Common myeloid progenitor, CD34-positive (primary cell): Measurements from ENCODE around the gene CPA1.

ENCODE experiments used
- CTCF ChIA-PET: fragments of 350-600 bp; sonication (Branson Sonifier 250); formaldehyde crosslinking; loops from one replicate; lab custom pipeline; 2021; ENCODE audit warnings: antibody characterized with exemption; lab: Charles Lee
- POLR2A ChIA-PET: fragments of 350-600 bp; sonication (Branson Sonifier 250); formaldehyde crosslinking; loops from one replicate; lab custom pipeline; 2021; ENCODE audit warnings: antibody characterized with exemption; lab: Charles Lee
- DNase-seq, 3 donors: peaks; one replicate each; pipeline versions ENCODE4 v3.0.0 to v3.0.0-alpha.2; 2013
- H3K27ac ChIP-seq, 2 experiments: 1 replicate in 1 of 2; 2 replicates in 1 of 2; pipeline ENCODE4 v1.7.0; 2013; ENCODE audit warnings: inconsistent platforms in 2 of 2, low read length in 2 of 2, mild to moderate bottlenecking in 2 of 2, low read depth in 1 of 2, moderate library complexity in 1 of 2; ENCODE audit not compliant: severe bottlenecking in 2 of 2, insufficient read depth in 1 of 2, poor library complexity in 1 of 2
- H3K27me3 ChIP-seq, 5 experiments: replicated peaks in 2 of 5; 1 replicate in 3 of 5; 2 replicates in 2 of 5; pipeline versions ENCODE4 v1.6.1 to v1.7.0; 2013; ENCODE audit warnings: low read length in 4 of 5, mild to moderate bottlenecking in 2 of 5, moderate library complexity in 2 of 5, inconsistent platforms in 1 of 5; ENCODE audit not compliant: insufficient read depth in 5 of 5, control insufficient read depth in 4 of 5
- H3K36me3 ChIP-seq, 4 experiments: 1 replicate in 2 of 4; 2 replicates in 2 of 4; pipeline versions ENCODE4 v1.6.1 to v1.7.0; 2013; ENCODE audit warnings: low read length in 3 of 4, control low read depth in 1 of 4, mild to moderate bottlenecking in 1 of 4; ENCODE audit not compliant: control insufficient read depth in 4 of 4, insufficient read depth in 4 of 4
- H3K4me1 ChIP-seq, 4 experiments: 1 replicate in 3 of 4; 2 replicates in 1 of 4; pipeline versions ENCODE4 v1.6.1 to v1.7.1; 2013; ENCODE audit warnings: low read length in 3 of 4, mild to moderate bottlenecking in 3 of 4, control low read depth in 1 of 4, inconsistent platforms in 1 of 4, moderate library complexity in 1 of 4; ENCODE audit not compliant: control insufficient read depth in 4 of 4, insufficient read depth in 4 of 4; ENCODE audit errors: control extremely low read depth in 1 of 4
- H3K4me3 ChIP-seq, 7 experiments: 1 replicate in 4 of 7; 2 replicates in 3 of 7; pipeline versions ENCODE4 v1.5.1 to v1.7.0; 2013; ENCODE audit warnings: mild to moderate bottlenecking in 7 of 7, low read length in 6 of 7, moderate library complexity in 6 of 7, inconsistent platforms in 2 of 7, low read depth in 2 of 7, control low read depth in 1 of 7; ENCODE audit not compliant: insufficient read depth in 4 of 7, control insufficient read depth in 1 of 7; ENCODE audit errors: extremely low read depth in 1 of 7
- H3K9me3 ChIP-seq, 5 experiments: 1 replicate in 4 of 5; 2 replicates in 1 of 5; pipeline versions ENCODE4 v1.6.1 to v1.7.1; 2013; ENCODE audit warnings: low read length in 4 of 5, mild to moderate bottlenecking in 2 of 5, inconsistent platforms in 1 of 5, low read depth in 1 of 5, moderate library complexity in 1 of 5; ENCODE audit not compliant: control insufficient read depth in 4 of 5, insufficient read depth in 2 of 5; ENCODE audit errors: control extremely low read depth in 1 of 5
- WGBS: methylation state at CpG from one replicate; pipeline ENCODE4 v1.1.5; 2013; ENCODE audit not compliant: insufficient coverage; 5-methylcytosine and 5-hydroxymethylcytosine counted together

The CPA1 gene

GRCh38 chr7:130341882-130342281 is 38.4 kb upstream of the CPA1 start:
- DNase-seq: no peak
- Histone ChIP-seq H3K27ac (no peak overlapping the region), H3K27me3 (no peaks in the 10 kb centered on the region), H3K4me1 (no peaks in the 10 kb centered on the region), H3K36me3 (no peaks in the 10 kb centered on the region), H3K9me3 (peaks cover 0 to 2% (median 0%) of the 10 kb centered on the region in 5 experiments), H3K4me3 (no peak overlapping the region)
- POLR2A ChIA-PET: no interaction called here
- no CpG with 5 or more reads among the region's 4 CpGs for WGBS
- CTCF ChIA-PET: interaction anchor here (0.9 kb wide), 1 partner anchor 83 kb away, joined by 3 read pairs; no protein-coding TSS in a partner anchor

GRCh38 chr7:130342701-130343380 is 37.5 kb upstream of the CPA1 start:
- no peaks in the 10 kb centered on the region for H3K4me1 ChIP-seq
- H3K27me3 ChIP-seq: no peaks in the 10 kb centered on the region
- H3K36me3 ChIP-seq: no peaks in the 10 kb centered on the region
- H3K9me3 ChIP-seq: peaks cover 0 to 2% (median 0%) of the 10 kb centered on the region in 5 experiments
- CTCF ChIA-PET: no interaction called here
- no peak overlapping the region for H3K27ac ChIP-seq
- no peak for DNase-seq
- H3K4me3 ChIP-seq: no peak overlapping the region
- POLR2A ChIA-PET: no interaction called here
- no CpG with 5 or more reads among the region's 3 CpGs for WGBS

- CTCF ChIA-PET: no interaction called here
- H3K4me3 ChIP-seq: no peak within 1 kb of the TSS
Measured at GRCh38 chr7:130344271-130344866, 35.9 kb upstream of the CPA1 start, which contains the start of gene CPA5. Gene CPA5, plus strand, starts transcription at chr7:130344816. Its CDS starts 1,670 bp downstream, at chr7:130346486.

GRCh38 chr7:130345136-130345535 is 35.2 kb upstream of the CPA1 start:
- ChIA-PET CTCF (no interaction called here), POLR2A (no interaction called here)
- DNase-seq: no peak
- Histone ChIP-seq H3K4me1 (peaks cover 0 to 2% (median 0%) of the 10 kb centered on the region in 4 experiments), H3K4me3 (no peak overlapping the region), H3K27me3 (no peaks in the 10 kb centered on the region), H3K36me3 (no peaks in the 10 kb centered on the region), H3K27ac (no peak overlapping the region), H3K9me3 (peaks cover 0 to 2% (median 0%) of the 10 kb centered on the region in 5 experiments)
- WGBS: 96% methylated on average over 5 of the region's 8 CpGs

More at GRCh38 chr7:130344271-130344866, 35.9 kb upstream of the CPA1 start, which contains the start of gene CPA5:
- H3K4me1 ChIP-seq: no peaks in the 10 kb centered on the region
- peaks cover 0 to 2% (median 0%) of the 10 kb centered on the region in 5 experiments for H3K9me3 ChIP-seq
- H3K27ac ChIP-seq: no peak within 1 kb of the TSS
- no peaks in the 10 kb centered on the region for H3K36me3 ChIP-seq
- 100% methylated on average over 3 of the region's 5 CpGs for WGBS
- no peaks in the 10 kb centered on the region for H3K27me3 ChIP-seq
- DNase-seq: no peak
- POLR2A ChIA-PET: no interaction called here

GRCh38 chr7:130345725-130346124 is 34.6 kb upstream of the CPA1 start:
- CTCF ChIA-PET: no interaction called here
- Histone ChIP-seq H3K4me1 (peaks cover 0 to 6% (median 0%) of the 10 kb centered on the region in 4 experiments), H3K4me3 (no peak overlapping the region), H3K9me3 (peaks cover 0 to 2% (median 0%) of the 10 kb centered on the region in 5 experiments), H3K27me3 (no peaks in the 10 kb centered on the region), H3K27ac (no peak overlapping the region), H3K36me3 (no peaks in the 10 kb centered on the region)
- WGBS: 100% methylated on average over 3 of the region's 5 CpGs
- no peak for DNase-seq
- POLR2A ChIA-PET: no interaction called here

- 84% methylated on average over 7 of the region's 10 CpGs for WGBS
- no peaks in the 10 kb centered on the region for H3K36me3 ChIP-seq
- ChIA-PET CTCF (no interaction called here), POLR2A (no interaction called here)
- H3K4me1 ChIP-seq: peaks cover 0 to 6% (median 0%) of the 10 kb centered on the region in 4 experiments
- H3K27ac ChIP-seq: no peak overlapping the region
- no peak overlapping the region for H3K4me3 ChIP-seq
- H3K9me3 ChIP-seq: peaks cover 0 to 2% (median 0%) of the 10 kb centered on the region in 5 experiments
- DNase-seq: no peak
- no peaks in the 10 kb centered on the region for H3K27me3 ChIP-seq
Measured at GRCh38 chr7:130346177-130346905, 34.0 kb upstream of the CPA1 start.
